GM12878 (cell line): ENCODE data around the gene C1QL4. TPM values are rescaled to one million over a fixed set of nuclear protein-coding genes. Genes with fewer than 3 reads are reported as not detected.

Experiments used
- ATAC-seq: fragments of 200-7000 bp; cut with Tn5 transposase; 3 replicates; pipeline ENCODE4 v1.9.1; 2020; ENCODE audit warnings: mild to moderate bottlenecking, moderate library complexity
- BruUV-seq: library from RNA; stranded (reverse); fragments of 400-500 nt; replicated peaks from 2 replicates; lab custom pipeline; 2021; lab: Mats Ljungman, UMichigan
- CTCF ChIA-PET: fragments of 300-600 bp; sonication (Branson Sonifier 250); formaldehyde crosslinking; extraction: SDS; loops from one replicate; lab custom pipeline; 2021; ENCODE audit warnings: inconsistent platforms; lab: Yijun Ruan, JAX
- POLR2A ChIA-PET: fragments of 350-600 bp; formaldehyde crosslinking; extraction: SDS; loops from one replicate; lab custom pipeline; 2021; ENCODE audit warnings: inconsistent platforms; lab: Charles Lee
- RAD21 ChIA-PET: fragments of 300-600 bp; sonication (Branson Sonifier 250); formaldehyde crosslinking; loops from one replicate; lab custom pipeline; 2023; ENCODE audit warnings: antibody characterized with exemption; ENCODE audit not compliant: unreplicated experiment; lab: Charles Lee
- SMC1A ChIA-PET: fragments of 300-600 bp; sonication (Branson Sonifier 250); formaldehyde crosslinking; loops from one replicate; lab custom pipeline; 2023; ENCODE audit not compliant: unreplicated experiment, uncharacterized antibody; lab: Charles Lee
- DNase-seq: peaks from one replicate; pipeline ENCODE4 v3.0.0-alpha.2; 2011; ENCODE audit warnings: low read depth, low spot score
- FAIRE-seq: peaks from 3 replicates; lab custom pipeline; 2011; peaks lifted over from hg19 to GRCh38; lab: Jason Lieb, UNC
- H2AFZ ChIP-seq: 2 replicates; pipeline ENCODE4 v1.6.0; 2011; ENCODE audit warnings: low read depth, low read length, control low read depth; ENCODE audit not compliant: control insufficient read depth
- H3K27ac ChIP-seq: 2 replicates; pipeline ENCODE4 v1.5.1; 2011; ENCODE audit warnings: control low read depth; ENCODE audit not compliant: control insufficient read depth, insufficient read depth
- H3K27me3 ChIP-seq, 2 experiments: replicated peaks in 1 of 2; 2 replicates each; pipeline versions ENCODE4 v1.6.0 to v1.6.1; 2011; ENCODE audit warnings: low read length in 1 of 2; ENCODE audit not compliant: control insufficient read depth in 2 of 2, insufficient read depth in 2 of 2
- H3K36me3 ChIP-seq, 2 experiments: 2 replicates each; pipeline ENCODE4 v1.5.1; 2011; ENCODE audit warnings: low read length in 1 of 2; ENCODE audit not compliant: control insufficient read depth in 2 of 2, insufficient read depth in 2 of 2
- H3K4me1 ChIP-seq: 2 replicates; pipeline ENCODE4 v1.6.1; 2011; ENCODE audit warnings: mild to moderate bottlenecking, low read length, moderate library complexity, mixed read lengths; ENCODE audit not compliant: control insufficient read depth, insufficient read depth
- H3K4me2 ChIP-seq: 2 replicates; pipeline ENCODE4 v1.6.0; 2011; ENCODE audit warnings: control low read depth; ENCODE audit not compliant: control insufficient read depth, insufficient read depth
- H3K4me3 ChIP-seq: fragments of 200-600 bp; sonication (generic); 2 replicates; pipeline ENCODE4 v1.5.1; 2016
- H3K79me2 ChIP-seq: 2 replicates; pipeline ENCODE4 v1.6.0; 2011; ENCODE audit warnings: low read length; ENCODE audit not compliant: control insufficient read depth, insufficient read depth
- H3K9ac ChIP-seq: 2 replicates; pipeline ENCODE4 v1.8.0; 2011; ENCODE audit warnings: low read length, control low read depth, mixed read lengths; ENCODE audit not compliant: control insufficient read depth, insufficient read depth
- H3K9me3 ChIP-seq: replicated peaks from 3 replicates; pipeline ENCODE4 v1.5.1; 2011; ENCODE audit warnings: mild to moderate bottlenecking, low read length; ENCODE audit not compliant: control insufficient read depth, insufficient read depth
- H4K20me1 ChIP-seq: 2 replicates; pipeline ENCODE4 v1.6.0; 2011; ENCODE audit not compliant: control insufficient read depth, insufficient read depth
- BRCA1 ChIP-seq: IDR thresholded peaks from 2 replicates; pipeline ENCODE4 v1.6.1; 2011; ENCODE audit warnings: low read depth, low read length, improper control_type of control experiment
- DPF2 ChIP-seq: fragments of 450-650 bp; IDR thresholded peaks from 2 replicates; pipeline ENCODE4 v1.6.1; 2017; ENCODE audit warnings: mild to moderate bottlenecking
- EED ChIP-seq: sonication (generic); IDR thresholded peaks from 2 replicates; pipeline ENCODE4 v1.6.1; 2016; ENCODE audit warnings: antibody characterized with exemption, low read depth
- FOXK2 ChIP-seq: fragments of 450-650 bp; IDR thresholded peaks from 2 replicates; pipeline ENCODE4 v1.6.1; 2017; ENCODE audit warnings: mild to moderate bottlenecking, moderate library complexity
- IRF4 ChIP-seq: IDR thresholded peaks from 2 replicates; pipeline ENCODE4 v1.6.1; 2011; ENCODE audit warnings: low read depth, low read length
- KAT2A ChIP-seq: conservative IDR thresholded peaks from 2 replicates; pipeline ENCODE4 v1.6.1; 2011; ENCODE audit warnings: low read depth, low read length; ENCODE audit not compliant: control insufficient read depth
- MEF2B ChIP-seq: fragments of 450-650 bp; IDR thresholded peaks from 2 replicates; pipeline ENCODE4 v1.6.1; 2018; ENCODE audit warnings: mild to moderate bottlenecking, moderate library complexity; ENCODE audit not compliant: partially characterized antibody, poor library complexity, severe bottlenecking
- PAX8 ChIP-seq: fragments of 450-650 bp; IDR thresholded peaks from 2 replicates; pipeline ENCODE4 v1.6.1; 2017; ENCODE audit warnings: mild to moderate bottlenecking, moderate library complexity
- SPI1 ChIP-seq: IDR thresholded peaks from 2 replicates; pipeline ENCODE4 v1.6.1; 2011; ENCODE audit warnings: low read depth, mild to moderate bottlenecking, low read length, moderate library complexity, borderline replicate concordance; ENCODE audit not compliant: insufficient read depth
- SUPT20H ChIP-seq: IDR thresholded peaks from 2 replicates; pipeline ENCODE4 v1.6.1; 2011; ENCODE audit warnings: low read depth, mild to moderate bottlenecking, low read length, moderate library complexity, borderline replicate concordance; ENCODE audit not compliant: control insufficient read depth
- TBL1XR1 ChIP-seq: IDR thresholded peaks from 2 replicates; pipeline ENCODE4 v1.6.1; 2012; ENCODE audit warnings: low read depth, low read length, improper control_type of control experiment
- ZSCAN29 ChIP-seq: fragments of 450-650 bp; IDR thresholded peaks from 2 replicates; pipeline ENCODE4 v1.6.1; 2017; ENCODE audit warnings: mild to moderate bottlenecking, moderate library complexity
- WGBS: methylation state at CpG from one replicate; pipeline ENCODE4 v1.1.6; 2016; ENCODE audit warnings: low lambda C conversion rate; ENCODE audit not compliant: insufficient replicate concordance, insufficient coverage; ENCODE audit errors: missing lambda C conversion rate; 5-methylcytosine and 5-hydroxymethylcytosine counted together
- in situ Hi-C: fragments of 300-500 bp; cut with MboI; formaldehyde crosslinking; loops from 9 replicates; pipeline ENCODE4 v1.14.3; 2018; ENCODE audit warnings: mixed read lengths
- intact Hi-C: fragments of 100-400 bp; cut with micrococcal nuclease; formaldehyde crosslinking; loops from one replicate; pipeline ENCODE4 v1.14.2; 2022; ENCODE audit not compliant: unreplicated experiment
- polyA plus RNA-seq, 11 experiments: library from polyadenylated mRNA; depleted of rRNA in 4 of 11; unstranded in 6 of 11; stranded (reverse) in 5 of 11; fragments of >200 nt; fragmentation: Nextera tagmentation in 4 of 11; fragmentation: Illumina TruSeq in 1 of 11; extraction: Ambion mirVana in 4 of 11; extraction: Trizol in 1 of 11; gene quantifications; 1 replicate in 1 of 11; 2 replicates in 10 of 11; pipeline versions ENCODE4 v1.2.1 to v1.2.3, GENCODE V29; 2011 to 2016; ENCODE audit warnings: inconsistent platforms in 2 of 11, missing spikeins in 2 of 11, low read depth in 1 of 11
- total RNA-seq, 4 experiments: library from RNA; depleted of rRNA in 3 of 4; stranded (reverse); fragments of >200 nt in 3 of 4; fragmentation: Illumina TruSeq in 1 of 4; extraction: Trizol in 1 of 4; gene quantifications; 2 replicates each; pipeline versions ENCODE4 v1.2.1 to v1.2.3, GENCODE V29; 2013 to 2021
- TF ChIP-seq, protein P1 (sequence below): fragments of 450-650 bp; IDR thresholded peaks from 2 replicates; pipeline ENCODE4 v1.6.1; 2014; ENCODE audit warnings: mild to moderate bottlenecking
- TF ChIP-seq, protein P2 (sequence below): fragments of 450-650 bp; IDR thresholded peaks from 2 replicates; pipeline ENCODE4 v1.6.1; 2018; ENCODE audit warnings: borderline replicate concordance, mild to moderate bottlenecking; ENCODE audit not compliant: partially characterized antibody

The C1QL4 gene
- total and polyA plus RNA-seq, 10 of the 15 experiments (the other 5 are each of a cell fraction or from before 2014, with no cell fraction given), result 0.05 TPM; not detected in 9

DNA sequence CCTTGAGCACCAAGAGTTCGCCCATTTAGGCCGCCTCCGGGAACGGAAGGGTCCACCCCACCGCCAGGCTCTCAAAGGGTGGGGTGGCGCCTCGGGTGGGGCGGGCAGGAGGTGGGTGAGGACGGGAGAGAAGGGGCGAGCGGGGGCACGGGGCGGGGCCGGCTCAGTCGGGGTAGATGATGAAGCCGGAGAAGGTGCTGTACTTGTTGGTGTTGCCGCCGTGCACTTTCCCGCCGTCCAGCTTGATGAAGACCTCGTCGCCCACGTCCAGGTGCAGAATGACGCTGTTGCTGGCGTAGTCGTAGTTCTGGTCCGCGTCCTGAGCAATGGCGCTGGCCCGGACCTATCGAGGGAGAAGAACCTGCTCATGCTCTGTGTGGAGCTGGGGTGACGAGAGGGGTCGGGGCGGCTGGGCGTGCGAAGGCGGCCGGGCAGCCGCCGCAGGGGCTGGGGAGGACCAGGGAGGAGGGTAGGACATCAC is 4.1 kb downstream of the C1QL4 start (continued):
- no peak for TF ChIP-seq IRF4
- no peak for TF ChIP-seq BRCA1
- no peak for TF ChIP-seq TBL1XR1
- TF ChIP-seq, protein P1, sequence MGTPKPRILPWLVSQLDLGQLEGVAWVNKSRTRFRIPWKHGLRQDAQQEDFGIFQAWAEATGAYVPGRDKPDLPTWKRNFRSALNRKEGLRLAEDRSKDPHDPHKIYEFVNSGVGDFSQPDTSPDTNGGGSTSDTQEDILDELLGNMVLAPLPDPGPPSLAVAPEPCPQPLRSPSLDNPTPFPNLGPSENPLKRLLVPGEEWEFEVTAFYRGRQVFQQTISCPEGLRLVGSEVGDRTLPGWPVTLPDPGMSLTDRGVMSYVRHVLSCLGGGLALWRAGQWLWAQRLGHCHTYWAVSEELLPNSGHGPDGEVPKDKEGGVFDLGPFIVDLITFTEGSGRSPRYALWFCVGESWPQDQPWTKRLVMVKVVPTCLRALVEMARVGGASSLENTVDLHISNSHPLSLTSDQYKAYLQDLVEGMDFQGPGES, result no peak
- no peak for TF ChIP-seq EED
- TF ChIP-seq SPI1, result no peak
- TF ChIP-seq SUPT20H, result no peak
- TF ChIP-seq, protein P2, sequence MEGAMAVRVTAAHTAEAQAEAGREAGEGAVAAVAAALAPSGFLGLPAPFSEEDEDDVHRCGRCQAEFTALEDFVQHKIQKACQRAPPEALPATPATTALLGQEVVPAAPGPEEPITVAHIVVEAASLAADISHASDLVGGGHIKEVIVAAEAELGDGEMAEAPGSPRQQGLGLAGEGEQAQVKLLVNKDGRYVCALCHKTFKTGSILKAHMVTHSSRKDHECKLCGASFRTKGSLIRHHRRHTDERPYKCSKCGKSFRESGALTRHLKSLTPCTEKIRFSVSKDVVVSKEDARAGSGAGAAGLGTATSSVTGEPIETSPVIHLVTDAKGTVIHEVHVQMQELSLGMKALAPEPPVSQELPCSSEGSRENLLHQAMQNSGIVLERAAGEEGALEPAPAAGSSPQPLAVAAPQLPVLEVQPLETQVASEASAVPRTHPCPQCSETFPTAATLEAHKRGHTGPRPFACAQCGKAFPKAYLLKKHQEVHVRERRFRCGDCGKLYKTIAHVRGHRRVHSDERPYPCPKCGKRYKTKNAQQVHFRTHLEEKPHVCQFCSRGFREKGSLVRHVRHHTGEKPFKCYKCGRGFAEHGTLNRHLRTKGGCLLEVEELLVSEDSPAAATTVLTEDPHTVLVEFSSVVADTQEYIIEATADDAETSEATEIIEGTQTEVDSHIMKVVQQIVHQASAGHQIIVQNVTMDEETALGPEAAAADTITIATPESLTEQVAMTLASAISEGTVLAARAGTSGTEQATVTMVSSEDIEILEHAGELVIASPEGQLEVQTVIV, result no peak

DNA sequence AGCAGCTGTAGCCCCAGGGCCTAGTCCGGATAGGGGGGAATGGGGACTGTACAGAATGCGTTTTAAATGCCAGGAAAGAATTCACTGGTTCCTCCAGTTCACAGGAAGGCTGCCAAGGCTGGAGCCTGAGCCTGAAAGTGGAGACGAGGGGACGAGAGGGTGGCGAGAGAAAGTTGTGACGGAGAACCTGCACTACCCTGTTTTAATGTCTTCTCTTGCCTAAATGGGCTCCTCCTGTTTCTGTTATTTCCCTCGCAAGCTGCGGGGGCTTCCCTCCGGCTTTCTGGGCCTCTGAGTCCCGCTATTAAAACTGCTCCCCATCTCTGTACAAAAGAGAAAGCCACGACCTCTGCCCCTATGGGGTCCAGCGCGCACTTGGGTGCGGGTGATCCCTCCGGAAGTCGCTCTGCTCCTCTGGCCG is 4.5 kb downstream of the C1QL4 start:
- no peak for FAIRE-seq
- RAD21 ChIA-PET, result interaction anchor here (0.6 to 2.3 kb wide), 9 partner anchors 10 to 1493 kb away, joined by 3 to 33 read pairs (median 13); partner anchors contain the start of genes DNAJC22, PRPF40B and TROAP
- H3K4me2 ChIP-seq, result no peak overlapping the region

More for the DNA sequence above, 4.5 kb downstream of the C1QL4 start:
- Histone ChIP-seq H3K79me2 (no peaks in the 10 kb centered on the region), H3K4me3 (no peak overlapping the region), H3K4me1 (no peaks in the 10 kb centered on the region), H3K36me3 (peaks cover 5 to 12% of the 10 kb centered on the region in 2 experiments; a peak in 3 of 4 replicates), H3K9me3 (no peaks in the 10 kb centered on the region; the same call in 2 of the 3 replicates), H3K9ac (no peak overlapping the region), H2AFZ (no peak overlapping the region), H3K27me3 (peaks cover 4 to 12% of the 10 kb centered on the region in 2 experiments), H3K27ac (no peak overlapping the region), H4K20me1 (no peaks in the 10 kb centered on the region)
- ChIA-PET SMC1A (interaction anchor here (0.9 to 3.2 kb wide), 8 partner anchors 9 to 182 kb away, joined by 3 to 30 read pairs (median 6); partner anchors contain the start of genes DNAJC22 and TROAP), CTCF (interaction anchor here (0.5 to 4.3 kb wide), 19 partner anchors 10 to 377 kb away, joined by 3 to 72 read pairs (median 7); partner anchors contain the start of genes DNAJC22, PRPH and TROAP), POLR2A (interaction anchor here (0.8 to 1.9 kb wide), 3 partner anchors 9 to 292 kb away, joined by 3 to 9 read pairs (median 3); partner anchors contain the start of gene PRPH)
- intact Hi-C loops, result no loop called here
- no TSS peak for BruUV-seq
- no peak for TF ChIP-seq DPF2
- TF ChIP-seq PAX8, result no peak
- TF ChIP-seq FOXK2, result no peak
- no peak for TF ChIP-seq ZSCAN29
- no peak for TF ChIP-seq KAT2A
- TF ChIP-seq MEF2B, result no peak
- ATAC-seq (no peak), DNase-seq (no peak)
- in situ Hi-C loops, result no loop called here
- WGBS, result 88% methylated on average over 17 of the region's 17 CpGs
